HFF-Myc (cell line): Measurements from ENCODE around the gene LAPTM4A.
"Not testable (repeated sequence)": the region's sequence is repeated elsewhere in the genome, so short reads cannot be mapped to it uniquely, and the experiment has no call there.

Source experiments
- DNase-seq: peaks from one replicate; pipeline ENCODE4 v3.0.0-alpha.2; 2011; ENCODE audit warnings: low read depth; ENCODE audit errors: extremely low read depth
- H3K4me3 ChIP-seq: replicated peaks from 2 replicates; pipeline ENCODE4 v1.5.1; 2011; ENCODE audit warnings: low read depth, mild to moderate bottlenecking, control low read depth, low read length
- CTCF ChIP-seq: IDR thresholded peaks from 2 replicates; pipeline ENCODE4 v1.5.1; 2012; ENCODE audit warnings: mild to moderate bottlenecking, low read depth, low read length, control low read depth; ENCODE audit errors: missing control alignments

LAPTM4A gene

DNA sequence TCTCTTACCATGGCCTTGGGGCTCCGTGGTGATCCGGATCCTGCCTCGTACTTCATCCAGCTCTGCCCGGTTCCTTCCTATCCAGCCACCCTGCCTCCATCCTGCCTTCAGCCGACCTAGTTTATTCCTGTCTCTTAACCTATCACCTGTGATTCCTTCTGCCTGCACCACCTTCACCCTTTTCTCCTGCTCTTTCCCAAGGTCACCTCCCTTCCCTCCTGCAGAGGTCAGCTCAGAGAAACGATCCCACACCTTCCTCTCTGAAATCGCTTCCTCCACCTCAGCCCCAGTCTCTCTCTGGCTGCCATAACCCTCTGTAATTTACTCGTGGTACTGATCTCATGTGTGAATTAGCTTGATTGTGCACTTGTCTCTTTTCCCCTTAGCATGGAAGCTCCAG, 23.5 kb upstream of the LAPTM4A start:
- no peak for TF ChIP-seq CTCF
- H3K4me3 ChIP-seq = no peak overlapping the region
- no peak for DNase-seq

DNA sequence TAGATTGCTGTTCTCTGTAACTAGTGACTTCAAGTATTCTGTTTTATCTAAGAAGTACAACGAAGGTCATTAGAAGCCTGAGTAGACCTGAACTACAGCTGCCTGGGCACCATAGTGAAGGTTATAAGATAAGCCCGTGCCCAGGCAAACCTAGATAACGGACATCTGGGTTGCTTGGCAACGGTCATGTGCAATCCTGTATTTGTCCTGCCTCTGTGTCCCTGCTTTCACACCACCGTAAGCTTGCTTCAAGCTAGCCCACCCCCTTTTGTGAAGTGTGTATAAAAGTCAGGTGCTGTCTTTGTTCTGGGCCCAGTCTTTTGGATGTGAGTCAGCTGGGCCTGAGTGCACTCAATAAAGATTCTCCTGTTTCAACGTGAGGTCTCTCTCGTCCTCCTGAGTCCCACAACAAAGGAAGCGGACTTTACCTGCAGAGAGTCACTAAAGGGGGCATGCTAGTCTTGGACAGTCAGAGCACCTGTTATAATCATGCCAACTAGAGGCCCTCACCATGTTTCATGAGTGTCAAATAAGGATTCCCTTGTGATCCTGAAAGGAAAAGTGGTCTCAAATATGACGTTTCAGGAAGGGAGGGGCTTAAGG, 22.7 kb upstream of the LAPTM4A start:
- not testable (repeated sequence) for DNase-seq

DNA sequence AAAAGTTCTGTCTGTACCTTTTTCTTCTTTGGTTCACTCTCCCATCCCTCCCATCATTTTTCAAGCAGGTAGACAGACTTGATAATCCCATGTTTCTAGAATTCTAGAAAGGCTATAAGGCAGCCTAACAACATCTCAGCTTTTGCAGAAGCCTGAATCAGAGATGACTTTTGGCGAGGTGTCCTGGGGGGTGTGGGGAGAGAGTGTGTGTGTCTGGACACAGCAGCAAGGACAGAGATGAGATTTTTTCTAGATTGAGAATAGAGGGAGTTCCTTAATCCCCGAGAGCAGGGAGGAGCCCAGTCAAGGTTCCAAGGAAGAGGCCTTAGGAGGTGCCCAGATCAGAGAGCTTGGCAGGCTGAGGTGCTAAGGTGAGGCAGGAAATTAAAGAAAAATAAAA, 22.0 kb upstream of the LAPTM4A start:
- H3K4me3 ChIP-seq = no peak overlapping the region
- DNase-seq = no peak
- TF ChIP-seq CTCF = no peak

More for the DNA sequence above, 22.7 kb upstream of the LAPTM4A start:
- not testable (repeated sequence) for H3K4me3 ChIP-seq

GRCh38 chr2:20072436-20073158, 21.2 kb upstream of the LAPTM4A start:
- TF ChIP-seq CTCF = no peak
- H3K4me3 ChIP-seq = peak overlapping the region; percentile 19
- DNase-seq = no peak

DNA sequence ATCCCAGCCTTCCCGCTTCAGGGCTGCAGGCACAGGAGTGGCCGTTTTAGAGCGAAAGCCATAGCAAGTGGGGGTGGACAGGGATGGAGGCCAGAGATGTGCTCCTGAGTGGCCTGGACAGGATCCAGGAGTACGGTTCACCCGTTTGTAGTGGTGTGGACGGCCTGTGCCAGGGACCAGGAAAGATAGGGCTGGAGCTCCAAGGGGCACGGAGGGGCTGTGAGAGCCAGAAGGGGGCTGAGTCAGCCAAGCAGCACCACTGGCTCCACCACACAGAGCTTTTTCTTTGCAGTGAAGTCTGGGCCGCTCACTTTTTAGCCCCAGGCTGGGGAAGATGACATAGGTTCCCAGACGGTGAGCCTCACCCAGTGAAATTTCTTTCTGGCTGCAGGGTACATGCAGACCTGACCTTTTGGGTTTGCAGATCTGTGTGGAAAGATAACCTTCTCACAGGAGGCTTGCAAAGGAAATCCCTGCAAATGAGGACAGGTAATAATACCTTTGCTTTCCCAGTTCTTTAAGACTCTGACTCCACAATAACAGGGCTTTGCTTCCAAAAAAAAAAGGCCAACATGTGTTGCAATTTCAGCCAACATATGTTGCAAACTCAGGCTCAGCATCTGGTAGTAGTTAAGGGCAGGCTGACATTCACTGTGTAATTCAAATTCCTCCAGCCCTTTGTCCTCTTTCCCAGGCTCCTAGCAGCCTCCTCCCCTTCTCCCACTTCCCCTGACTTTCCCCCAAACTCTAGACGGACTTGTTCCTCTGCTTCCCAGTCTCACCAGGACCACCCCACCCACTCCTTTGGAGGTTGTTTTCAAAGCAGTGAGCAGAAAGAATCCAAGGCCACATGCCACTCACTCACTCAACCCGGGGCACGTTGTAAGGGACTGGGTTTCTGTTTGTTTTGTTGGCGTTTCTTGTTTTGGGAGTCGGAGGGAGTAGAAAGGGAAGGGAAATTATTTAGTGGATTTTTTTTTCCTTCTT, 20.3 kb upstream of the LAPTM4A start:
- peak; percentile 91 for DNase-seq
- no peak for TF ChIP-seq CTCF
- H3K4me3 ChIP-seq = peak overlapping the region; percentile 19

DNA sequence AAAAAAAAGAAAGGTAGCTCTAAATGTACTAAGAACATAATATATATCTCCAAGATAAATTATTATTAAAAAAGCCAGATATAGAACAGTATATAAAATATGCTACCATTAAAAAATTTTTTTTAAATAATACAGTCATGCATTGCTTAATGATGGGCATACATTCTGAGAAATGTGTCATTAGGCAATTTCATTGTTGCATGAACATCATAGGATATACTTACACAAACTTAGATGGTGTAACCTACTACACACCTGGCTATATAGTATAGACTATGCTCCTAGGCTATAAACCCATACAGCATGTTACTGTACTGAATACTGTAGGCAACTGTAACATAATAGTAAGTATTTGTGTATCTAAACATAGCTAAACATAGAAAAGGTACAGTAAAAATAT, 18.3 kb upstream of the LAPTM4A start:
- TF ChIP-seq CTCF = no peak
- H3K4me3 ChIP-seq = no peak overlapping the region
- DNase-seq = no peak

- TF ChIP-seq CTCF = no peak
- peak; percentile 75 for DNase-seq
- no peak overlapping the region for H3K4me3 ChIP-seq
Observed at GRCh38 chr2:20067992-20068584, 16.7 kb upstream of the LAPTM4A start.
